ENCODE data around the gene MFAP2.

MFAP2 gene

GRCh38 chr1:17012775-17013490 lies 32.5 kb upstream of the MFAP2 start:
- Histone ChIP-seq H3K27me3 (ENCODE audit: low read length) (no peaks in the 10 kb centered on the region), H3F3A (ENCODE audit: insufficient read depth) (no peaks in the 10 kb centered on the region), H3K9me2 (replicated peaks; ENCODE audit: insufficient read depth, low read length) (no peaks in the 10 kb centered on the region), H3K27ac (ENCODE audit: low read depth, low read length) (no peak overlapping the region), H3K9me3 (ENCODE audit: insufficient read depth, low read length) (no peaks in the 10 kb centered on the region), H3K9ac (ENCODE audit: low read length) (no peak overlapping the region), H3K4me2 (ENCODE audit: low read depth, low read length, poor library complexity, severe bottlenecking) (no peak overlapping the region), H3K4me3 (ENCODE audit: insufficient read depth, low read length, poor library complexity, severe bottlenecking) (no peak overlapping the region), H2AFZ (ENCODE audit: low read depth, low read length, severe bottlenecking) (peak overlapping the region; percentile 99), H3K36me3 (ENCODE audit: low read length) (no peaks in the 10 kb centered on the region), H3K79me2 (ENCODE audit: insufficient read depth, low read length) (no peaks in the 10 kb centered on the region), H4K20me1 (ENCODE audit: low read depth, low read length) (no peaks in the 10 kb centered on the region; the same call in 1 of the 2 replicates)
- TF ChIP-seq EZH2phosphoT487 (conservative IDR thresholded peaks at IDR 0.05; ENCODE audit: low read length), result no peak
- TF ChIP-seq, protein P1, sequence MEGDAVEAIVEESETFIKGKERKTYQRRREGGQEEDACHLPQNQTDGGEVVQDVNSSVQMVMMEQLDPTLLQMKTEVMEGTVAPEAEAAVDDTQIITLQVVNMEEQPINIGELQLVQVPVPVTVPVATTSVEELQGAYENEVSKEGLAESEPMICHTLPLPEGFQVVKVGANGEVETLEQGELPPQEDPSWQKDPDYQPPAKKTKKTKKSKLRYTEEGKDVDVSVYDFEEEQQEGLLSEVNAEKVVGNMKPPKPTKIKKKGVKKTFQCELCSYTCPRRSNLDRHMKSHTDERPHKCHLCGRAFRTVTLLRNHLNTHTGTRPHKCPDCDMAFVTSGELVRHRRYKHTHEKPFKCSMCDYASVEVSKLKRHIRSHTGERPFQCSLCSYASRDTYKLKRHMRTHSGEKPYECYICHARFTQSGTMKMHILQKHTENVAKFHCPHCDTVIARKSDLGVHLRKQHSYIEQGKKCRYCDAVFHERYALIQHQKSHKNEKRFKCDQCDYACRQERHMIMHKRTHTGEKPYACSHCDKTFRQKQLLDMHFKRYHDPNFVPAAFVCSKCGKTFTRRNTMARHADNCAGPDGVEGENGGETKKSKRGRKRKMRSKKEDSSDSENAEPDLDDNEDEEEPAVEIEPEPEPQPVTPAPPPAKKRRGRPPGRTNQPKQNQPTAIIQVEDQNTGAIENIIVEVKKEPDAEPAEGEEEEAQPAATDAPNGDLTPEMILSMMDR (IDR thresholded peaks at IDR 0.05; ENCODE audit: insufficient read depth, low read length, poor library complexity, severe bottlenecking), result no peak

DNA sequence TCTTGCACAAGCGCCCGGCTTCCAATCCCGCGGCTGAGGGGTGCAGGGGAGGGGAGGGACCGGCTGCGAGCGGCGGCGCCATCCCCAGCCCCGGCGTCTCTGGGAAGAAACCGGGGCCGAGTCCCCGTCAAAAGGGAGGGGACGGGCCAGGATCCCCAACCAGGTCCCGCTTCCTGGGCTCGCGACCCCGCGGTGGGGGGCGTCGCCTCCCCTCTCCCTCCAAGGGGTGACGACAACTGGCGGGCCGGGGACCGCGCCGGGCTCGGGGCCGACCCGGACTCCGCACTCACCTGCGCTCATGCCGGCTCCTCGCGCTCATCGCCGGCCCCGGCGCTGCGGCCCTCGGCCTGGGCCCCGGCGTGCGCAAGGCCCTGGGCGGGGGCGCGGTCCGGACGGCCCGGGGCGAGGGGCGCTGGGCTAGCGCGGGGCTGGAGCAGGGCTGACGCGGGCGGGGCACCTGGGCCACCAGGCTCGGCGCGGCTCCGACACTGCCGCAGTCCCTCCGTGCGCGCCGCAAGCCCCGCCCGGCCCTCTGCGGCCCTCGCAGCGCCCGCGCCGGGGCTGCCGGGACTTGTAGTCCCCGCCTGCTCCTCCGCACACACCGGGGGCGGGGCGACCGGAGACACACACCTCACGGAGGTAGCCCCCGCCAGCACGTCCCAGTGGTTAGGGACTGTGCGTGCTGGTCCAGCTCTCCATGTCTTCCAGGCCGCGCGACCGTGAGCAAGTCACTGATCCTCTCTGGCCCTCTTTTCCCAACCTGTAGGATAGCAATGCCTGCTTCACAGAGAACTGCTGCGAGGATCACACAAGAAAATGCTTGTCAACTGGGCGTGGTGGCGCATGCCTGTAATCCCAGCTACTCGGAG lies 31.3 kb upstream of the MFAP2 start, which contains the start of gene ATP13A2:
Gene ATP13A2, minus strand, starts transcription at position 490 of the 869 bp plus-strand sequence. Its CDS starts 190 bp downstream, at position 300.
- TF ChIP-seq, protein P1 (IDR thresholded peaks at IDR 0.05; ENCODE audit: insufficient read depth, low read length, poor library complexity, severe bottlenecking), result no peak
- TF ChIP-seq EZH2phosphoT487 (conservative IDR thresholded peaks at IDR 0.05; ENCODE audit: low read length), result no peak
- Histone ChIP-seq H3K9ac (ENCODE audit: low read length) (peak within 1 kb of the TSS; percentile 59), H3K27me3 (ENCODE audit: low read length) (no peaks in the 10 kb centered on the region), H3K79me2 (ENCODE audit: insufficient read depth, low read length) (no peaks in the 10 kb centered on the region), H3K4me2 (ENCODE audit: low read depth, low read length, poor library complexity, severe bottlenecking) (peak within 1 kb of the TSS; percentile 69), H3K27ac (ENCODE audit: low read depth, low read length) (no peak within 1 kb of the TSS), H3K9me2 (replicated peaks; ENCODE audit: insufficient read depth, low read length) (no peaks in the 10 kb centered on the region), H3K9me3 (ENCODE audit: insufficient read depth, low read length) (no peaks in the 10 kb centered on the region), H3K36me3 (ENCODE audit: low read length) (no peaks in the 10 kb centered on the region), H3K4me3 (ENCODE audit: insufficient read depth, low read length, poor library complexity, severe bottlenecking) (peak within 1 kb of the TSS; percentile 59), H4K20me1 (ENCODE audit: low read depth, low read length) (no peaks in the 10 kb centered on the region; the same call in 1 of the 2 replicates), H3F3A (ENCODE audit: insufficient read depth) (no peaks in the 10 kb centered on the region), H2AFZ (ENCODE audit: low read depth, low read length, severe bottlenecking) (peak within 1 kb of the TSS; percentile 99)

- Histone ChIP-seq H2AFZ (ENCODE audit: low read depth, low read length, severe bottlenecking) (peak overlapping the region; percentile 76), H3K36me3 (ENCODE audit: low read length) (no peaks in the 10 kb centered on the region), H3K9me2 (replicated peaks; ENCODE audit: insufficient read depth, low read length) (no peaks in the 10 kb centered on the region), H4K20me1 (ENCODE audit: low read depth, low read length) (no peaks in the 10 kb centered on the region; the same call in 1 of the 2 replicates), H3K9ac (ENCODE audit: low read length) (peak overlapping the region; percentile 59), H3F3A (ENCODE audit: insufficient read depth) (no peaks in the 10 kb centered on the region), H3K27me3 (ENCODE audit: low read length) (no peaks in the 10 kb centered on the region), H3K79me2 (ENCODE audit: insufficient read depth, low read length) (no peaks in the 10 kb centered on the region), H3K27ac (ENCODE audit: low read depth, low read length) (no peak overlapping the region), H3K4me2 (ENCODE audit: low read depth, low read length, poor library complexity, severe bottlenecking) (peak overlapping the region; percentile 61), H3K4me3 (ENCODE audit: insufficient read depth, low read length, poor library complexity, severe bottlenecking) (peak overlapping the region; percentile 59), H3K9me3 (ENCODE audit: insufficient read depth, low read length) (no peaks in the 10 kb centered on the region)
- TF ChIP-seq, protein P1 (IDR thresholded peaks at IDR 0.05; ENCODE audit: insufficient read depth, low read length, poor library complexity, severe bottlenecking), result no peak
- no peak for TF ChIP-seq EZH2phosphoT487 (conservative IDR thresholded peaks at IDR 0.05; ENCODE audit: low read length)
These were observed 30.6 kb upstream of the MFAP2 start for GRCh38 chr1:17011092-17011438.

Data from SU-DHL-6 (cell line).